GM21423 (cell line): ENCODE data around the gene COMT.
"Not testable (repeated sequence)": the region's sequence is repeated elsewhere in the genome, so short reads cannot be mapped to it uniquely, and the experiment has no call there.

Experiments used
- ATAC-seq: cut with Tn5 transposase; IDR thresholded peaks from one replicate; pipeline ENCODE4 v1.9.1; 2021; ENCODE audit warnings: mild to moderate bottlenecking, moderate library complexity; ENCODE audit not compliant: unreplicated experiment

COMT gene

GRCh38 chr22:19928207-19928606 lies 13.4 kb upstream of the COMT start:
- ATAC-seq = no peak

DNA sequence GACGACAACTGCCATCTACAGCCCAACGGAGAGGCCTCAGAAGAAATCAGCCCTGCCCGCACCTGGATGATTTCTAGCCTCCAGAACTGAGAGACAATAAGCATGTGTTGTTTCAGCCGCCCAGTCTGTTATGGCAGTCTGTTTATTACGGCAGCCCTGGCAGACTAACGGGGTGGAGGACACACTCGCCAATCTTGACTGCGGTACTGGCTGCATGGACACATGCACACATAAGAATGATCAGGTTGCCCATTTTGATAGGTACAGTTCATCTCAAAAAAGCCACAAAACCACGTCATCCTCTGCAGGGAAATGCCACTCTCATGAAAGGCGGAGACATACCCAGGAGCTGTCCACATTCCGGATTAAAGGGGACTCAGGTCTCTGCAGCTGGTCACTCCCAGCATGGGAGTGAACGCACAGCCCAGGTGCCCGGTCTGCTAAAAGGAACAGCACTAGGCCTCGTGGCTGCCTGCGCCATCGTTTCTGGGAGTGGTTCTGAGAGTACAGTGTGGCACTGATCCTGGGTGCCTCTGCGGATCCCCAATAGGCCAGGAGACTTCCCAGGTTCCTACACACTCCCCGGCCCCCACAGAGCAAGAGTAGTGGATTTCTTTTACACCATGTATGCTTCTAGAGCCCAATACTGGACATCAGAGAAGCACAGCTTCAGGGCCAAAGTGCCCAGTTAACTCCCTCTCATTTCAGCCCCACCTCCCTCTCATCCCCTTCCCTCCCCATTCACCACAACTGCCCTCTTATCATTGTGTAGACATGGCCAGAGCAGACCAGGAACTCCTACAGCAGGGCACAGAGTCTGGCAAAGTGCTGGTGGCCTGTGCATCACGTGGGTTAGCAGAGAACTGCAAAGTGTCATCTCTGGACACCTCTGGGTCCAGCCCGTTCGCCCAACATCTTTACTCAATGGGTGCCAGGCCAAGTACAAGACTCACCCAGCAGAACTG lies 11.7 kb upstream of the COMT start:
- no peak for ATAC-seq

DNA sequence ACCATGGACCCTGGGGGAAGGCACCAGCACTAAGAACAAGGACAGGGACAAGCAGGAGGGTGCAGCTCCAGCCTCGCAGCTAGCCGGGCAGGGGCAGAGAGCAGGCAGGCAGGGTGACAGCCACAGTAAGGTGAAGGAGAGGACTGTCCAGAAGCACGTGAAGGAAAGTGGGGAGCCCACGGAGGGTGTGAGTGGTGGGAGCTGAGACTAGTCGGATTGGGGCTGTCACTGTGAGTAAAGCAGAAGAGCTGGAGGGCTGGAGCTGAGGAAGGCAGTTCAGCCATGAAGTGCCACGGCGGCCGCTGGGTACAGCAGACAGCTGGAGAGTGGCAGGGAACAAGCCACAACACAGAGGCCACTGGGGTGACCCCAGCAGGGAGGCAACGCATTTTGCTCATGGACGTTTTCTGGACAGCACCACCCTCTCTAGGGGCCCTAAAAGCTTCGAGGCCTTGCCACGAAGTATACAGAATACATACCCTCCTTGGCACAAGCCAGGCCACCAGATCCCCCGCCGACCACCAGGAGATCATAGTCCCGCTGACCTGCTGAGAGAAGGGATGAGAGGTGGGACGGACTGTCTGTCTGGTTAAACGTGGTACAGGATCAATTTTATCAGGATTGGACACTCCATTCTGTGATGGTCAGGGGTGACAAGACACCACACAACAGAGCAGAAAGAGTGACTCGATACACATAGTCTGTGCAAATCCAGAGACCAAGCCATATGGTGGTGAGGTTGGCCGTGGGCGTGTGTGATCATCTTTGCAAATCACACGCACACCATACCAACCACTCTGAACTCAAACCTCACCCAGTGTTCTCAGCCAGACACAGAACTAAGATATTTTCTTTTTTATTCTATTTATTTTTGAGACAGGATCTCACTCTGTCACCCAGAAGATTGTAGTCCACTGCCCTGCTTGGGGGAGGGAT lies 10.8 kb upstream of the COMT start:
- no peak for ATAC-seq

GRCh38 chr22:19931514-19931913 lies 10.1 kb upstream of the COMT start:
- no peak for ATAC-seq

- no peak for ATAC-seq
Observed at GRCh38 chr22:19932367-19933206, 9.0 kb upstream of the COMT start.

DNA sequence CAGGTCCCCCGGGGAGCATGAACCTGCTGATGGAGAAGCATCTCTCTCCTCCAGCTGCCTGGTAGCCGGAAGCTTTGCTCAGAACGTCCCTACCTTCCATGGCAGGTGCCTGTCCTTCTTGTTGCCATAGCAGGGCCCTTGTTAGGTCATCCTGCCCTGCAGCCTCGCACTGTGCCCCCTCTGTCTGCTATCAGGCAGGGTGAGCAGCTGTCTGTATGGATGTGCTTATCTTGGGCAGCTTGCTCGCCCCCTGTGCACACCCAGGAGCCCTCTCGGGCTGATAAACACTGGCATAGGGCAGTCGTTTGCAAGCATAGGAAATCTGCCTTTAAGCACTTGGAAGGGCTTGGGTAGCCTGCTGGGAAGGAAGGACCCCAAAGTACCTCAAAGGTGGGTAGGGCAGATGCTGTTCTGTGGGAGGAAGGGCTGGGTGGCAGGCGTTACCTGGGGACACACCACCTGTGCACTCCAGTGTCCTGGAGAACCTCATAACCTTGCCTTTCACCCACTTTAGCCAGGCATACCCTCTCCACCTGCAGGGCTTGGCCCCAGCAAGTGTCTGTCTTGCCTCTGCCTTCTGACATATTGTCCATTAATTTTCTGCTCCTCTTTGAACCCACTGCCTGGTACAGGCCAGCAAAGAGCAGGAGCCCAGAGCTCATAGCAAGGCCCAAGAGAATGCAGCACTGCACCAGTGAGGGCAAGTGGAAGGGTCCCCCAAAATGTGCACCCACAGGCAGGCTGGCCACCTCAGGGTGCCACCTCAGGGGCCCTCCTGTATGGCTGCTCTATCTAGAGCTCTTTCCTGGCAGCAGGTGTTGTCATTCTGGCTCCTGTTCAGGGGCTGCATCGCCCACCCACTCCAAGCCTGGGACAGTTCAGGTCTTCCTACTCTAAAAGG lies 8.0 kb upstream of the COMT start:
- no peak for ATAC-seq

DNA sequence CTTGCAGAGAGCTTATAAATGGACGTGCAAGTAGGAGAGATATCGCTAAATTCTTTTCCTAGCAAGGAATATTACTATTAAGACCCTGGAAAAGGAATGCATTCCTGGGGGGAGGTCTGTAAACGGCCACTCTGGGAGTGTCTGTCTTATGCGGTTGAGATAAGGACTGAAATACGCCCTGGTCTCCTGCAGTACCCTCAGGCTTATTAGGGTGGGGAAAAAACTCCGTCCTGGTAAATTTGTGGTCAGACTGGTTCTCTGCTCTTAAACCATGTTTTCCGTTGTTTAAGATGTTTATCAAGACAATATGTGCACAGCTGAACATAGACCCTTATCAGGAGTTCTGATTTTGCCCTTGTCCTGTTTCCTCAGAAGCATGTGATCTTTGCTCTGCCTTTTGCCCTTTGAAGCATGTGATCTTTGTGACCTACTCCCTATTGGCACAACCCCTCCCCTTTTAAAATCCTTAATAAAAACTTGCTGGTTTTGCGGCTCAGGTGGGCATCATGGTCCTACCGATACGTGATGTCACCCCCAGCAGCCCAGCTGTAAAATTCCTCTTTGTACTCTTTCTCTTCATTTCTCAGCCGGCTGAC lies 6.4 kb upstream of the COMT start:
- not testable (repeated sequence) for ATAC-seq

DNA sequence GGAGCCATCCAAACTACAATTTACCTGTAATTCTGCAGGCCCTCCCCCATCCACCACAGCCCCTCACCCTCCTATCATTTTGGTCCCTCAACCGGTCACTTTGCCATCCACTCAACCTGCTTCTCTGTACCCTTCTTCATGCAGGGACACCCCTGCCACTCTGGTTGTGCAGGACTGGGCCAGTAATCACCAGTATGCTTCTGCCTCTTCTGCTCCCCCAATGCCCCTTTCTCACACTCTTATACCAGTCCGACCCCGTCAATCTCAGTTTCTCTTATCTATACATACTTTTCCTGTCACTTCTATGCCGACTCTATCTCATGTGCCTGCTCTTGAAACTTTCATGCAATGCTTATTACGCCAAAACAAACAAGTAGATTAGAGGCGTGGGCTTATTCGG lies 5.1 kb upstream of the COMT start:
- no peak for ATAC-seq

DNA sequence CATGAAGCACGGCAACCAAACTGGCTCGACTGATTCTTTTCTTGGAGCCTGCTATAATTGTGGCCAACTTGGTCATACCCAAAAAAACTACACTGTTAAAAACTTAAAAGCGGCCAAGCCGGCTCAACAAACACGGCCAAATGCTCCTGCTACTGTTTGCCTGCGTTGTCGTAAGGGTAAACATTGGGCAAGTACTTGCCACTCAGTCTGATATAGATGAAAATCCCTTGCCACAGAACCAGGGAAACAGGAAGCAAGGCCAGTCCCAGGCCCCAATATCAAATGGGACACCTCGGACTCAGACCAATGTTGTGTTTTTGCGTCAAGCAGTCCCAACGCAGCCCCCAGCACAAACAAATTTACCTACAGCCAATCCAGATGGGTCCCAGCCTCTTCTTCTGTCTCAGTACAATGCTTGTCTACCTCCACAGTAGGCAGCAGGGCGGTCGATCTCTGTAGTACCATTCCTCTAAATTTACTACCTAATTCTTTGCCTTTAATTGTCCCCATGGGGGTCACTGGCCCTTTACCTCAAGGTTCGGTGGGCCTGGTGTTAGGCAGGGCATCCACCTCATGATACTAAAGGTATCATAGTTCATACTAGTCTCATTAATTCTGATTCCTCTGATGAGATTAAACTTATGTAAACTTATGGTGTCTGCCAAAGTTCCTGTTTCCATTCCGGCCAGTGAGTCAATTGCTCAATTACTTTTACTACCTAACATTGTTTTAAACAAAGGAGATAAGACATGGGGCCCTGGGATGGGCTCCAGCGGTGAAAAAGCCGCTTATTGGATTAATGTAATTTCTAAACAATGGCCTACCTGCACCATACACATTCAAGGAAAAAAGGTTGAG lies 3.7 kb upstream of the COMT start:
- ATAC-seq = no peak

DNA sequence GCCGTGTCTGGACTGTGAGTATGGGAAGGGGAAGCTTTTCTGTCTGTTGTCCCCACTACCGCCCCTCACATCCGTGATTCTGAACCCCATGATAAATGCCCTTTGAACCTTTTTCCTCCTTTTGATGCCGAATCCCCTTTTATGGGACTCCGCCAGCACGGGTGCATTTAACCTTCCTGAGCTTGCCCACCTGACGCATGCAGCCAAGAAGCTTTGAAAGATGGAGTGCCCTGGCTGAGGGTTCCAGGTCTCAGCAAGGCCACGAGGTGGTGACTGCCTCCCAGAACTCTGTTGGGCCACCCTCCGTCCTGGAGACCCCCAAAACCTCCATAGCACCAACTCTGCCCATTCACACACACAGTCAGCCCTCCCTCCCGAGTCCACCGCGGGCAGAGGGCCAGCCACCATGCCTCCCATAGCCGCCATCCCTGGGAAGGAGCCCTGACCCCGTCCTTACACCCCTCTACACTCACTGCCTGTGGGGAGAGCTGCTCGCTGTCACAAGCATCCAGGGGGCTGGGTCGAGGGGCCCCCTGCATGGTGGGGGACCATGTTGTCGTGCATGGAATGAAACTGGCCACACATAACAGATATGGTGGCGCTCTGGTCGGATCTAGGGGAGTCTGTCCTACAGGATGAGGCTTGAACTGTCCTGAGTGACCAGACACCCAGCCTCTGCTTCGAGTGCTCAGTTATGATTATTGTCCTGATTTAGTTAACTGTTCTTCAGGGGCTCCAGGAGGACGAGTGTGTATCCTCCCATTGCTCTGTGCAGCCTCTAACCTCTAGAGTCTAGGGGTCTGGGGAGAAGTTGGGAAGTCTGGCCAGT lies 822 bp upstream of the COMT start:
- no peak for ATAC-seq

DNA sequence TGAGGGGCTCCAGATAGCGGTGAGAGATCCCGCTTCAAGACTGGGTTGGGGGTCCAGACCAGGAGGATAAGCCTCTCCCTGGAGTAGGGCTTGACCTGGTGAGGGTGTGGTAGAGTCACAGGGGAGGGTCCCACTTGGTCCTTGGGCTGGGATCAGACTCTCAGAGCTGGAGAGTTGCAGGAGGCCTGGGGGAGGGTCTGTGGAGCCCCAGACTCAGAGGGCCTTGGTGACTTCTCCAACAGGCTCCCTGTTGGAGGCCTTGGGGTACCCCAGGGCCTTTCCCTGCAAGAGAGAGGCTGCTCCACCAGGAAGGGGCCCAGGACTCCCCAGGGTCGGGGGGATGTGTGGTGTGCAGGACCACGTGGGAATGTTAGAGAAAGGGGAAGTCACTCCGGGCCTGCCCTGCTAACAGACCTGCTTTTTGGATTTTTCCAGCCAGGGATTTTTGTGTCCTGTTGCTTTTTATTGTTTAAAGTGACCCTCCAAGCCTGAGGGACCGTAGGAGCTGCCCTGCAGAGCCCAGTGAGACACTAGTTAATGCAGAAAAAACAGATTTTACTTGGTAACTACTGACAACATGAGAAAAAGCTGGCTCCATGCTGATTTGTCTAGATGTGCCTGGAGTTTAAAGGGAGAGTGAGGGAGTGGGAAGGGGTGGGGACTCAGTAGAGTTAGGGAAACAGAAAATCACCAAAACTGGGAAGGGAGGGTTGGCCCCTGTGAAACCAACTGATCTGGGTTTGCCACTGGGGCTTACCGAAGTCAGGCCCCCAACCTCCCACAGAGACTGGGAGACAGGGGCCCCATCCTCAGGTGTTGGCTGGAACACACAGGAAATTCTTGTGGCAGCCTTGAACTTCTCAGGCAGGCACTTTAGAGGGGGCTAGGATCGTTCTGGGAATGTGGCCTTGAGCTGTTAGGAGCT lies 847 bp downstream of the COMT start:
- no peak for ATAC-seq

DNA sequence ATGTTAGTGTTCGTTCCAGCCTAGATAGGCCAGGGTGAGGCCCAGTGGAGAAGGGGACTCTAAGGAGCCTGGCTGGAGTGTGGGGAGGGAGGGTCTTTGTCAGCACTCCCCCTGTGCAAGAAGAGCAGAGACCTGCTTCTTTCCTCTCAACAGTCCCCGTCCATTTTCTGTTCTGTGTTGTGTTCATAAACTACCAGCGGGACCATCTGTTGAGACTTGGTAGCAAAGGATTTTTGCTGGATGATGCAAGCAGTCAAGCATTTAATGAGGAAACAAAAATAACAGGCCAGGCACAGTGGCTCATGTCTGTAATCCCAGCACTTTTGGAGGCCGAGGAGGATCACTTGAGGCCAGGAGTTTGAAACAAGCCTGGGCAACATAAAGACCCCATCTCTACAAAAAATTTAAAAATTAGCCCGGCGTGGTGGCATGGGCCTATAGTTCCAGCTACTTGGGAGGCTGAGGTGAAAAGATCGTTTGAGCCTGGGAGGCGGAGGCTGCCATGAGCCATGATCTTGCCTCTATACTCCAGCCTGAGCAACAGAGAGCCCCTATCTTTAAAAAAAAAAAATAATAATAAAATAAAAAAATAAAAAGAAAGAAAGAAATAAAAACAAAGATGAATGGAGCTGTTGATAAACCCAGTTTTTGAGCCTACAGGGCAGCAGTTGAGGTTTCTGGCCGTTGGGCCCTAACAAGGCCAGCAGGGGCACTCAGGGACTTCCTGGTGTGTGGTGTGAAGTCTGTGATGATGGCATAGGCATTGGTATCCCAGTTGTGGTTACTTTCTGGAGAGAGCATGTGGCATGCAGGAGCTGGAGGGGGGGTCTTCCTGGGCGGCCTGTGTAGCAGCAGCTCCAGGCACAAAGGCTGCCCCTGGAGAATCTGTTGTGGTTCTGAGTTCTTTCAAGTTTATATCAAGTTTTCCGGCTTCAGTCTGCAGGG lies 1.8 kb downstream of the COMT start:
- ATAC-seq = no peak

- no peak for ATAC-seq
Observed at GRCh38 chr22:19948057-19948760, 6.6 kb downstream of the COMT start.

- no peak for ATAC-seq
Observed at GRCh38 chr22:19951346-19951745, 9.8 kb downstream of the COMT start.
